Vagina (tissue), 2 donors: ENCODE measurements around the gene CD44. TPM values are rescaled to one million over a fixed set of nuclear protein-coding genes. Genes with fewer than 3 reads are reported as not detected.

Experiments
- DNase-seq, 2 donors: peaks; one replicate each; pipeline ENCODE4 v3.0.0-alpha.2; 2017; ENCODE audit errors: extremely low spot score in 2 of 2
- H3K27ac ChIP-seq: fragments of 200-600 bp; sonication (generic); one replicate; pipeline ENCODE4 v1.5.1; 2019
- H3K27me3 ChIP-seq: fragments of 200-600 bp; sonication (generic); one replicate; pipeline ENCODE4 v1.5.1; 2019
- H3K36me3 ChIP-seq, 2 donors: fragments of 200-600 bp; sonication (generic); one replicate each; pipeline ENCODE4 v1.5.1; 2017 to 2019
- H3K4me1 ChIP-seq: fragments of 200-600 bp; sonication (generic); one replicate; pipeline ENCODE4 v1.5.1; 2019
- H3K4me3 ChIP-seq, 2 donors: fragments of 200-600 bp; sonication (generic); 1 replicate in 1 of 2; 2 replicates in 1 of 2; pipeline ENCODE4 v1.5.1; 2016 to 2019
- H3K9me3 ChIP-seq: fragments of 200-600 bp; sonication (generic); one replicate; pipeline ENCODE4 v1.5.1; 2019
- POLR2A ChIP-seq, 2 donors: fragments of 450-650 bp; IDR thresholded peaks; one replicate each; pipeline ENCODE4 v1.6.1; 2017; ENCODE audit warnings: antibody characterized with exemption in 2 of 2, mild to moderate bottlenecking in 2 of 2, moderate library complexity in 2 of 2
- POLR2AphosphoS5 ChIP-seq, 2 donors: sonication (generic); formaldehyde crosslinking; IDR thresholded peaks; one replicate each; pipeline ENCODE4 v1.9.0; 2017; ENCODE audit warnings: antibody characterized with exemption in 2 of 2, mild to moderate bottlenecking in 2 of 2, low read depth in 1 of 2; ENCODE audit not compliant: insufficient read depth in 1 of 2
- intact Hi-C: fragments of 100-400 bp; cut with DNase I; formaldehyde crosslinking; loops from one replicate; pipeline ENCODE4 v1.15.1; 2023
- total RNA-seq: library from RNA; depleted of rRNA; stranded (reverse); fragments of >200 nt; gene quantifications from one replicate; pipeline ENCODE4 v1.2.3, GENCODE V29; 2016
- TF ChIP-seq, protein P1 (sequence below), 3 experiments: fragments of 450-650 bp in 2 of 3; fragments of 200-600 bp in 1 of 3; sonication (generic) in 1 of 3; IDR thresholded peaks; one replicate each; pipeline ENCODE4 v1.5.1; 2017 to 2019; ENCODE audit warnings: antibody characterized with exemption in 3 of 3, mild to moderate bottlenecking in 2 of 3, moderate library complexity in 2 of 3

Gene CD44
- total RNA-seq, 1 donor from 2014 or later = 869 TPM

DNA sequence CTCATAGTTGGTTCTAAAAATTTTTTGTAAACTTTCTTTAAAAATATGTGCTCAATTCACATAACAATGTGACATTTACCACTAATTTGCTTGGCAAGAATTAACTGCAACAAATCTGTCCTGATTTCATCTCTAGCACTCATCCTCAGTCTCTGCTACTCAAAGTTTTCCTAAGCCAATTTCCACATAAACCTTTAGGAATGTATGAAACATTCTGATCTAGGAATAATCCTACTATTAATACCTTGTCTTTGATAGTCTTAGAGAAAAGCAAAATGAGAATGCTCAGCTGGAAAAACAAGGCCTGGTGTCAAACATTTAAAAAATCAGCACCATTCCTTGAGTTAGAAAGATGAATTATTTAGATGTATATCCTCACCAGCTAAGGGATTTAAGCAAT is 114.3 kb downstream of the CD44 start:
- Histone ChIP-seq H3K27me3 (no peaks in the 10 kb centered on the region), H3K36me3 (no peaks in the 10 kb centered on the region), H3K9me3 (no peaks in the 10 kb centered on the region), H3K4me3 (no peak overlapping the region), H3K27ac (no peak overlapping the region), H3K4me1 (peaks cover 5% of the 10 kb centered on the region)
- no peak for DNase-seq
- no peak for TF ChIP-seq POLR2A (IDR thresholded peaks at IDR 0.05)
- no peak for TF ChIP-seq POLR2AphosphoS5 (IDR thresholded peaks at IDR 0.05; ENCODE audit: insufficient read depth in 1 of 2, low read depth in 1 of 2)
- TF ChIP-seq, protein P1, sequence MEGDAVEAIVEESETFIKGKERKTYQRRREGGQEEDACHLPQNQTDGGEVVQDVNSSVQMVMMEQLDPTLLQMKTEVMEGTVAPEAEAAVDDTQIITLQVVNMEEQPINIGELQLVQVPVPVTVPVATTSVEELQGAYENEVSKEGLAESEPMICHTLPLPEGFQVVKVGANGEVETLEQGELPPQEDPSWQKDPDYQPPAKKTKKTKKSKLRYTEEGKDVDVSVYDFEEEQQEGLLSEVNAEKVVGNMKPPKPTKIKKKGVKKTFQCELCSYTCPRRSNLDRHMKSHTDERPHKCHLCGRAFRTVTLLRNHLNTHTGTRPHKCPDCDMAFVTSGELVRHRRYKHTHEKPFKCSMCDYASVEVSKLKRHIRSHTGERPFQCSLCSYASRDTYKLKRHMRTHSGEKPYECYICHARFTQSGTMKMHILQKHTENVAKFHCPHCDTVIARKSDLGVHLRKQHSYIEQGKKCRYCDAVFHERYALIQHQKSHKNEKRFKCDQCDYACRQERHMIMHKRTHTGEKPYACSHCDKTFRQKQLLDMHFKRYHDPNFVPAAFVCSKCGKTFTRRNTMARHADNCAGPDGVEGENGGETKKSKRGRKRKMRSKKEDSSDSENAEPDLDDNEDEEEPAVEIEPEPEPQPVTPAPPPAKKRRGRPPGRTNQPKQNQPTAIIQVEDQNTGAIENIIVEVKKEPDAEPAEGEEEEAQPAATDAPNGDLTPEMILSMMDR (IDR thresholded peaks at IDR 0.05) = no peak
- intact Hi-C loops = no loop called here

DNA sequence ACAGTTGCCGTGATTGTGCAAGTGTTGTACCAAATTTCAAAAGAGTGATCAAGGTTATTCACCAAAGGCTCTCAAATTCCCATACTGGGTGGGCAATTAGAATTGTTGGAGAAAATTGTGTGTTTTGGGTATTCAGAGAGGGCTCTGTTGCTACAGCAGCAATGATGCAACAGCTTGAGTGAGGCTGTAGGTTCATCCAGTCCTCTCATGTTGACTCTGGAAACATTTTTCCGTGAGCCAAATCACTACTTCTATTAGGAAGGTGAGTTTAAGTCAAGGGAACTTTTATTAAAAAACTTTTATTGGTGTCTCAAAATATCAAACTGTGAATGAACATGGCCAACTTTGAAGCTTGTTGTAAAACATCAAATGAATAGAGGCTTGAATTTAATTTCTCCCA is 116.5 kb downstream of the CD44 start:
- no peaks in the 10 kb centered on the region for H3K27me3 ChIP-seq
- peaks cover 24% of the 10 kb centered on the region for H3K4me1 ChIP-seq
- no peak overlapping the region for H3K4me3 ChIP-seq
- TF ChIP-seq, protein P1 (IDR thresholded peaks at IDR 0.05) = no peak
- TF ChIP-seq POLR2AphosphoS5 (IDR thresholded peaks at IDR 0.05; ENCODE audit: insufficient read depth in 1 of 2, low read depth in 1 of 2) (no peak), POLR2A (IDR thresholded peaks at IDR 0.05) (no peak)
- no peaks in the 10 kb centered on the region for H3K9me3 ChIP-seq
- H3K36me3 ChIP-seq = no peaks in the 10 kb centered on the region
- DNase-seq = no peak
- intact Hi-C loops = no loop called here
- H3K27ac ChIP-seq = no peak overlapping the region

DNA sequence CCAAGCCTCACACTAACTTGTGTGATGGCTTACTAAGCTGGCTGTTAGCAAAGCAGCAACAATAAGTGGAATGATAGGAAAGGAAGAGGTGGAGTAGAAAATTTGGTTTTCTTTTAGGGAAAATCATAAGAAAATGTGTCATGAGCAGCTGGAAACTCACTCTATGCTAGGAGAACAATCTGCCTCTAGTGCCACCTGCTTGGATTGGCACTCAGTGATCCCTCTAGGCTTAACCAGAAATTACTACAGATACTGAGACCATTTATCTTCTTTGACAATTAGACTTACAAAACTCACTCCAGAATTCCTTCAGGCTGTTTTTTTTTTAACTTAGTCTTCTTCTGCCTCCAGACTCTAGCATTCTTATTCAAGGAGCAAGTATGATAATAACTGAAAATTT is 117.3 kb downstream of the CD44 start:
- Histone ChIP-seq H3K27ac (no peak overlapping the region), H3K4me1 (peaks cover 30% of the 10 kb centered on the region), H3K4me3 (no peak overlapping the region), H3K27me3 (no peaks in the 10 kb centered on the region), H3K9me3 (no peaks in the 10 kb centered on the region), H3K36me3 (no peaks in the 10 kb centered on the region)
- intact Hi-C loops = no loop called here
- DNase-seq = no peak
- TF ChIP-seq POLR2A (IDR thresholded peaks at IDR 0.05) (no peak), POLR2AphosphoS5 (IDR thresholded peaks at IDR 0.05; ENCODE audit: insufficient read depth in 1 of 2, low read depth in 1 of 2) (no peak)
- TF ChIP-seq, protein P1 (IDR thresholded peaks at IDR 0.05) = no peak

DNA sequence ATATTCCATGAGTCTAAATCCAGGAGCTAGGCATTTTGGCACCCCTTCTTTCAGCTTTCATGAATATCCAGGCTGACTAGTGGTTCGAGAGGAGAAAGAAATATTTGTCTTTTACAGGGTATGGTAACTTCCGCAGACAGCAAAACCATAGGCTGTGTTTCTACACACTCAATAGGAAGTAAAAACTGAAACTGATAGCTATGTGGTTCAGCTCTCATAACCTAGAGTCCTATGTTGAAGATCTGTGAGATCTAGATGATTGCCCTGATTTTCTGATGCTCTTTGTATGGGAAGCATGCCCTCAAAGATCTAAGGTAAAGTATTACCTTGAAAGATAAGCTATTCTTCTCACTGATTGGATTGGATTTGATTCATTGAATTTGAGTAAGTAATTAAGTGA is 118.3 kb downstream of the CD44 start:
- TF ChIP-seq POLR2A (IDR thresholded peaks at IDR 0.05) (no peak), POLR2AphosphoS5 (IDR thresholded peaks at IDR 0.05; ENCODE audit: insufficient read depth in 1 of 2, low read depth in 1 of 2) (no peak)
- TF ChIP-seq, protein P1 (IDR thresholded peaks at IDR 0.05) = no peak
- H3K9me3 ChIP-seq = no peaks in the 10 kb centered on the region
- intact Hi-C loops = no loop called here
- no peak for DNase-seq
- H3K36me3 ChIP-seq = no peaks in the 10 kb centered on the region
- no peak overlapping the region for H3K4me3 ChIP-seq
- H3K27ac ChIP-seq = no peak overlapping the region
- H3K4me1 ChIP-seq = peaks cover 30% of the 10 kb centered on the region
- H3K27me3 ChIP-seq = no peaks in the 10 kb centered on the region

DNA sequence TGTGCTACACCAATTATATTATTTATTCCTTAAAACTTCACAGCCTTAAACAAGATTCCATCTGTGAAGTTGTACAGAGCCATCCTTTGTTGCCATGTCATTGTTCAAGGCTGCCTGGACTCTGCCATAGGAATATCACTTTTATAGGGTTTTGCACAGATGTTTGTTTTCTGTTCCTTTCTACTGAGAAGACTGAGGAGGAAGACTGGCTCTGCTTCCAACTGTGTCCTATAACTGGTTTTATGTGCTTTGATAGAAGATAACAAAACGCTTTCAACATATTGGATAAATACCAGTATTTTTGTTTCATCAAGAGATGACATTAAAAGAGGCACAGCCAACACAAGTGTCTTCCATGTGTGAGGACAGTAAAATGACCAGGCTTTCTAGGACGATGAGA is 120.6 kb downstream of the CD44 start:
- Histone ChIP-seq H3K27ac (no peak overlapping the region), H3K4me1 (peaks cover 25% of the 10 kb centered on the region)
- intact Hi-C loops = no loop called here

More for the DNA sequence above, 120.6 kb downstream of the CD44 start:
- Histone ChIP-seq H3K36me3 (no peaks in the 10 kb centered on the region), H3K27me3 (no peaks in the 10 kb centered on the region), H3K4me3 (no peak overlapping the region), H3K9me3 (no peaks in the 10 kb centered on the region)
- DNase-seq = no peak
- TF ChIP-seq POLR2A (IDR thresholded peaks at IDR 0.05) (no peak), POLR2AphosphoS5 (IDR thresholded peaks at IDR 0.05; ENCODE audit: insufficient read depth in 1 of 2, low read depth in 1 of 2) (no peak)
- TF ChIP-seq, protein P1 (IDR thresholded peaks at IDR 0.05) = no peak
